ENCODE measurements around the gene CHST11. TPM values are rescaled to one million over a fixed set of nuclear protein-coding genes. Genes with fewer than 3 reads are reported as not detected.
A peak's percentile ranks its signal among the peaks of the same experiment; 100 is the strongest.

CHST11 gene
- total RNA-seq, 1 donor: 10.8 TPM

DNA sequence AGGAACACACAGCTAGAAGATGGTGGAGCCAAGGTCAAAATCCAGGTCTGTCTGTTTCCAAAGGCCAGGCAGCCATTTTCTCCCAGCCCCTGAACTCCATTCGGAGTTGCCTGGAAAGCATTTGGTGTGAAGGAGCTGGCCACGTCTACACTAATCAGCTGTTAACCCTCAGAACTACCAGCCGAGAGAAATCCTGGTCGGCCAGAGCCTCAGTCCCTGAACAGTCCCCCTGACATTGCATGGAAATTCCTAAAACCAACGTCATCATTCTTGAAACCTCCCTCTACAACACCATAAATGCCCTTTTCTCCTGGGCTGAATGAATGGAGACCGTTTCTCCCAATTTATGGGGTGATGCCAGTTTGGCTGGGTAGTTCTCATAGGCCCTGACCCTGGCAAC is 255.7 kb downstream of the CHST11 start:
- TF ChIP-seq CTCF (IDR thresholded peaks at IDR 0.05; ENCODE audit: insufficient read depth, low read length): no peak
- no peak overlapping the region for H3K4me3 ChIP-seq (ENCODE audit: low read depth, low read length)
- no peak for DNase-seq (ENCODE audit: low read depth)

GRCh38 chr12:104712968-104713367 is 256.2 kb downstream of the CHST11 start:
- no peak for DNase-seq (ENCODE audit: low read depth)
- TF ChIP-seq CTCF (IDR thresholded peaks at IDR 0.05; ENCODE audit: insufficient read depth, low read length): no peak
- no peak overlapping the region for H3K4me3 ChIP-seq (ENCODE audit: low read depth, low read length)

GRCh38 chr12:104713444-104713843 is 256.7 kb downstream of the CHST11 start:
- TF ChIP-seq CTCF (IDR thresholded peaks at IDR 0.05; ENCODE audit: insufficient read depth, low read length): no peak
- no peak for DNase-seq (ENCODE audit: low read depth)
- no peak overlapping the region for H3K4me3 ChIP-seq (ENCODE audit: low read depth, low read length)

DNA sequence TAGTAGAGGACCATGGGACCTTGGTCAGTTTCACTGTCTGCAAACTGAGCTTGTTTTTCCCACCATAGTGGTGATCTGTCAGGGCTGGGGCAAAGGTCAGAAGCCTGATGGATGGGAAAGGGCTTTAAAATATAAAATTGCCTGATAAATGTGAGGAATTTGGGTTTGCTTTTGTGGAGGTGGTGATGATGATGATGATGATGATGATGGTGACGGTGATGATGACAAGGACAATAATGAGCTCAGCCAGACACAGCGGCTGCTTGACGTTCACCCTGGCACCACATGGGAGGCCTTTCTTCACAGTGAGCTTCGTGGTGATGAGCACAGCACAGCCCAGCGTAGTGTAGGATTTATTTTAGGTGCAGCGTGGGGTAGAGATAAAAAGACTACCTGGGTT is 257.6 kb downstream of the CHST11 start:
- no peak overlapping the region for H3K4me3 ChIP-seq (ENCODE audit: low read depth, low read length)
- no peak for DNase-seq (ENCODE audit: low read depth)
- no peak for TF ChIP-seq CTCF (IDR thresholded peaks at IDR 0.05; ENCODE audit: insufficient read depth, low read length)

- no peak overlapping the region for H3K4me3 ChIP-seq (ENCODE audit: low read depth, low read length)
- DNase-seq (ENCODE audit: low read depth): no peak
- no peak for TF ChIP-seq CTCF (IDR thresholded peaks at IDR 0.05; ENCODE audit: insufficient read depth, low read length)
Observed at GRCh38 chr12:104716172-104716571, 259.4 kb downstream of the CHST11 start.

DNA sequence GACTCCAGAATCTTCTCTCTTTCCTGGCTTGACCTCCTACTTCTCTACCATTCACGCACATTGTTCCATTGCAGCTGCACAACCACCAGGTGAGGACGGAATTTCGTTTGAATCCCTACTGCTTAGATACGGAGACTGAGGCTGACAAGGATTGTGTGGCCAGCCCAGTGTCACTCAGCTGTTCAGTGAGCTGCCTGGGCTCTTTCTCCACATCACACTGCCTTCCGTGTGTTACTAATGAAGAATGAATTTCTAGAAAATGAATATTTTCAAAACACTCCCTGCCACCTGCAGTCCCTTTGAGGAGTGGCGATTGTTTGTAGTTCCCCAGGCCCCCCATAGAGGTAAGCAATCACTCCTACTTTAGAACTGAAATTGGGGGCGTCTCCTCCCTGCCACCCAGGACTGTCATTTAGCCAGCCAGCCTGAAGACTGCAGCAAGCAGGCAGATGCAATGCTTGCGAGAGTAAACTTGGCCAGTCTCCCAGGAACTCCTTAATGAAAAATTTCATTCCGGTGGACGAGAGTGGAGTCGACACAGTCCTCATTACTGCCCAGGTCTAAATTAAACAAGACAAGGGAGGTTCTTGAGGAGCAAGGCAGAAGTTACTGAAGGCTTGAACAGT is 261.7 kb downstream of the CHST11 start:
- peak; percentile 48 for DNase-seq (ENCODE audit: low read depth)
- H3K4me3 ChIP-seq (ENCODE audit: low read depth, low read length): no peak overlapping the region
- TF ChIP-seq CTCF (IDR thresholded peaks at IDR 0.05; ENCODE audit: insufficient read depth, low read length): no peak
